GM19025 (cell line): Measurements from ENCODE around the gene MAGEA8.
"Not testable (repeated sequence)": the region's sequence is repeated elsewhere in the genome, so short reads cannot be mapped to it uniquely, and the experiment has no call there.

Experiments used
- ATAC-seq: cut with Tn5 transposase; IDR thresholded peaks from one replicate; pipeline ENCODE4 v1.9.1; 2021; ENCODE audit warnings: mild to moderate bottlenecking, low read depth, moderate library complexity; ENCODE audit not compliant: unreplicated experiment

The MAGEA8 gene

GRCh38 chrX:149898554-149898953 is 17.6 kb downstream of the MAGEA8 start:
- no peak for ATAC-seq

- ATAC-seq = peak; percentile 87
Observed at GRCh38 chrX:149903889-149904748, 23.1 kb downstream of the MAGEA8 start.

GRCh38 chrX:149908308-149908707 is 27.3 kb downstream of the MAGEA8 start:
- ATAC-seq = peak; percentile 36

- ATAC-seq = no peak
Observed at GRCh38 chrX:149908727-149909126, 27.7 kb downstream of the MAGEA8 start.

GRCh38 chrX:149909324-149910177 is 28.6 kb downstream of the MAGEA8 start:
- no peak for ATAC-seq

GRCh38 chrX:149910178-149910695 is 29.3 kb downstream of the MAGEA8 start:
- no peak for ATAC-seq

- ATAC-seq = peak; percentile 91
Observed at GRCh38 chrX:149916745-149917392, 35.9 kb downstream of the MAGEA8 start.

- ATAC-seq = not testable (repeated sequence)
Observed at GRCh38 chrX:149923836-149924235, 42.9 kb downstream of the MAGEA8 start.

GRCh38 chrX:149924434-149924833 is 43.5 kb downstream of the MAGEA8 start:
- ATAC-seq = not testable (repeated sequence)

GRCh38 chrX:149927245-149927963 is 46.4 kb downstream of the MAGEA8 start:
- ATAC-seq = not testable (repeated sequence)

GRCh38 chrX:149927964-149928258 is 46.9 kb downstream of the MAGEA8 start:
- ATAC-seq = not testable (repeated sequence)

GRCh38 chrX:149928635-149929034 is 47.7 kb downstream of the MAGEA8 start:
- ATAC-seq = not testable (repeated sequence)

- not testable (repeated sequence) for ATAC-seq
Observed at GRCh38 chrX:149929400-149929799, 48.4 kb downstream of the MAGEA8 start, which contains the start of gene HSFX4. Gene HSFX4 (plus strand): TSS chrX:149929573. CDS start chrX:149929645, 72 bp downstream.

GRCh38 chrX:149931355-149931754 is 50.4 kb downstream of the MAGEA8 start:
- not testable (repeated sequence) for ATAC-seq

- ATAC-seq = not testable (repeated sequence)
Observed at GRCh38 chrX:149932150-149932549, 51.2 kb downstream of the MAGEA8 start.

GRCh38 chrX:149932970-149933369 is 52.0 kb downstream of the MAGEA8 start:
- ATAC-seq = not testable (repeated sequence)

GRCh38 chrX:149933547-149933946 is 52.6 kb downstream of the MAGEA8 start:
- ATAC-seq = not testable (repeated sequence)
